GM19452 (cell line): Measurements from ENCODE around the gene NKIRAS2.
A peak's percentile ranks its signal among the peaks of the same experiment; 100 is the strongest.

ENCODE experiments used
- ATAC-seq: cut with Tn5 transposase; IDR thresholded peaks from one replicate; pipeline ENCODE4 v1.9.1; 2021; ENCODE audit not compliant: unreplicated experiment

The NKIRAS2 gene

GRCh38 chr17:42019509-42020404 is at the start of gene NKIRAS2:
NKIRAS2 (plus strand) TSS chr17:42020090; CDS start chr17:42021578, 1,488 bp downstream.
- ATAC-seq: peak; percentile 60

- no peak for ATAC-seq
Measured at GRCh38 chr17:41970901-41971331, 49.0 kb upstream of the NKIRAS2 start.

GRCh38 chr17:41971721-41972523 is 48.0 kb upstream of the NKIRAS2 start:
- ATAC-seq: no peak

GRCh38 chr17:41972571-41973407 is 47.1 kb upstream of the NKIRAS2 start:
- ATAC-seq: no peak

- no peak for ATAC-seq
Measured at GRCh38 chr17:41973408-41973811, 46.5 kb upstream of the NKIRAS2 start.

- ATAC-seq: no peak
Measured at GRCh38 chr17:41974031-41974430, 45.9 kb upstream of the NKIRAS2 start.

GRCh38 chr17:41974658-41975057 is 45.2 kb upstream of the NKIRAS2 start:
- no peak for ATAC-seq

- ATAC-seq: no peak
Measured at GRCh38 chr17:41975099-41976083, 44.5 kb upstream of the NKIRAS2 start.

- ATAC-seq: no peak
Measured at GRCh38 chr17:41976142-41976768, 43.6 kb upstream of the NKIRAS2 start.

- ATAC-seq: no peak
Measured at GRCh38 chr17:41977991-41978390, 41.9 kb upstream of the NKIRAS2 start.

- ATAC-seq: no peak
Measured at GRCh38 chr17:41982026-41982760, 37.7 kb upstream of the NKIRAS2 start.

GRCh38 chr17:41984454-41984853 is 35.4 kb upstream of the NKIRAS2 start:
- no peak for ATAC-seq

- no peak for ATAC-seq
Measured at GRCh38 chr17:41985919-41986318, 34.0 kb upstream of the NKIRAS2 start.

GRCh38 chr17:41986634-41987033 is 33.3 kb upstream of the NKIRAS2 start:
- ATAC-seq: no peak

- ATAC-seq: no peak
Measured at GRCh38 chr17:41987642-41988041, 32.2 kb upstream of the NKIRAS2 start.

- no peak for ATAC-seq
Measured at GRCh38 chr17:41988418-41988817, 31.5 kb upstream of the NKIRAS2 start.

- ATAC-seq: no peak
Measured at GRCh38 chr17:41989702-41990419, 30.0 kb upstream of the NKIRAS2 start.

- ATAC-seq: no peak
Measured at GRCh38 chr17:41992576-41992975, 27.3 kb upstream of the NKIRAS2 start.
